GM20000 (cell line): Measurements from ENCODE around the gene EDN3.

Experiments used
- DNase-seq: peaks from one replicate; pipeline ENCODE4 v3.0.0; 2012; ENCODE audit warnings: low spot score
- CTCF ChIP-seq: IDR thresholded peaks from 2 replicates; pipeline ENCODE4 v1.5.1; 2012; ENCODE audit warnings: mild to moderate bottlenecking, control low read depth; ENCODE audit errors: extremely low read depth, missing control alignments

Gene EDN3

GRCh38 chr20:59374261-59374660 is 73.8 kb downstream of the EDN3 start:
- TF ChIP-seq CTCF: no peak

GRCh38 chr20:59375541-59375940 is 75.1 kb downstream of the EDN3 start:
- TF ChIP-seq CTCF: no peak
- no peak for DNase-seq

More at GRCh38 chr20:59374261-59374660, 73.8 kb downstream of the EDN3 start:
- DNase-seq: no peak
